Parathyroid adenoma (tissue), 2 donors: ENCODE data around the gene ANKRD28.

Experiments used
- H2AFZ ChIP-seq: fragments of 300-600 bp; sonication (generic); one replicate; pipeline ENCODE4 v1.7.0; 2017; ENCODE audit warnings: antibody characterized with exemption, mild to moderate bottlenecking
- H3K27ac ChIP-seq: fragments of 300-600 bp; sonication (generic); one replicate; pipeline ENCODE4 v1.7.0; 2017
- H3K27me3 ChIP-seq: fragments of 300-600 bp; sonication (generic); one replicate; pipeline ENCODE4 v1.7.0; 2017; ENCODE audit warnings: low read length; ENCODE audit not compliant: control insufficient read depth, insufficient read depth
- H3K36me3 ChIP-seq: fragments of 300-600 bp; sonication (generic); one replicate; pipeline ENCODE4 v1.7.0; 2017; ENCODE audit warnings: low read length; ENCODE audit not compliant: control insufficient read depth, insufficient read depth
- H3K4me1 ChIP-seq: fragments of 300-600 bp; sonication (generic); one replicate; pipeline ENCODE4 v1.7.0; 2017; ENCODE audit warnings: control low read depth
- H3K4me2 ChIP-seq: fragments of 300-600 bp; sonication (generic); one replicate; pipeline ENCODE4 v1.7.0; 2017; ENCODE audit warnings: low read length
- H3K4me3 ChIP-seq: fragments of 300-600 bp; sonication (generic); one replicate; pipeline ENCODE4 v1.7.0; 2017; ENCODE audit warnings: low read depth, low read length
- H3K79me2 ChIP-seq: fragments of 300-600 bp; sonication (generic); one replicate; pipeline ENCODE4 v1.7.0; 2017; ENCODE audit warnings: control low read depth
- H3K9ac ChIP-seq: fragments of 300-600 bp; sonication (generic); one replicate; pipeline ENCODE4 v1.7.0; 2017; ENCODE audit warnings: mild to moderate bottlenecking
- H3K9me3 ChIP-seq: fragments of 300-600 bp; sonication (generic); one replicate; pipeline ENCODE4 v1.7.0; 2017; ENCODE audit warnings: low read length; ENCODE audit not compliant: control insufficient read depth
- CTCF ChIP-seq: fragments of 300-600 bp; sonication (generic); IDR thresholded peaks from one replicate; pipeline ENCODE4 v1.7.0; 2017; ENCODE audit warnings: antibody characterized with exemption, mild to moderate bottlenecking
- donor health status: primary hyperparathyroidism.

ANKRD28 gene

GRCh38 chr3:15755780-15756179 is 42.0 kb downstream of the ANKRD28 start:
- no peak for TF ChIP-seq CTCF
- no peak overlapping the region for H3K27ac ChIP-seq
- H3K9ac ChIP-seq = no peak overlapping the region
- H3K27me3 ChIP-seq = no peaks in the 10 kb centered on the region
- no peaks in the 10 kb centered on the region for H3K4me1 ChIP-seq
- H3K36me3 ChIP-seq = no peaks in the 10 kb centered on the region
- H3K4me2 ChIP-seq = no peak overlapping the region
- H3K9me3 ChIP-seq = no peaks in the 10 kb centered on the region
- H2AFZ ChIP-seq = no peak overlapping the region
- no peak overlapping the region for H3K4me3 ChIP-seq
- H3K79me2 ChIP-seq = no peaks in the 10 kb centered on the region

- Histone ChIP-seq H3K4me1 (no peaks in the 10 kb centered on the region), H3K9ac (no peak overlapping the region), H3K27ac (no peak overlapping the region), H2AFZ (no peak overlapping the region), H3K36me3 (no peaks in the 10 kb centered on the region), H3K4me2 (no peak overlapping the region), H3K79me2 (no peaks in the 10 kb centered on the region), H3K9me3 (no peaks in the 10 kb centered on the region), H3K4me3 (no peak overlapping the region), H3K27me3 (no peaks in the 10 kb centered on the region)
- no peak for TF ChIP-seq CTCF
Observed at GRCh38 chr3:15755181-15755580, 42.6 kb downstream of the ANKRD28 start.

GRCh38 chr3:15754047-15754446 is 43.7 kb downstream of the ANKRD28 start:
- H3K4me2 ChIP-seq = no peak overlapping the region
- no peak overlapping the region for H3K9ac ChIP-seq
- TF ChIP-seq CTCF = no peak
- no peak overlapping the region for H3K27ac ChIP-seq
- H3K9me3 ChIP-seq = no peaks in the 10 kb centered on the region
- no peaks in the 10 kb centered on the region for H3K27me3 ChIP-seq
- H3K4me3 ChIP-seq = no peak overlapping the region
- no peak overlapping the region for H2AFZ ChIP-seq
- no peaks in the 10 kb centered on the region for H3K36me3 ChIP-seq
- no peaks in the 10 kb centered on the region for H3K79me2 ChIP-seq
- H3K4me1 ChIP-seq = no peaks in the 10 kb centered on the region

GRCh38 chr3:15753056-15753710 is 44.6 kb downstream of the ANKRD28 start:
- Histone ChIP-seq H2AFZ (no peak overlapping the region), H3K27me3 (no peaks in the 10 kb centered on the region), H3K4me2 (no peak overlapping the region), H3K9ac (no peak overlapping the region), H3K27ac (no peak overlapping the region), H3K4me3 (no peak overlapping the region), H3K9me3 (no peaks in the 10 kb centered on the region), H3K36me3 (no peaks in the 10 kb centered on the region), H3K79me2 (no peaks in the 10 kb centered on the region), H3K4me1 (no peaks in the 10 kb centered on the region)
- no peak for TF ChIP-seq CTCF

- Histone ChIP-seq H3K9me3 (no peaks in the 10 kb centered on the region), H3K27ac (no peak overlapping the region), H3K4me2 (no peak overlapping the region), H3K9ac (no peak overlapping the region), H3K27me3 (no peaks in the 10 kb centered on the region), H3K4me1 (no peaks in the 10 kb centered on the region), H3K4me3 (no peak overlapping the region), H3K36me3 (no peaks in the 10 kb centered on the region), H2AFZ (no peak overlapping the region), H3K79me2 (no peaks in the 10 kb centered on the region)
- TF ChIP-seq CTCF = no peak
Observed at GRCh38 chr3:15750879-15751278, 46.9 kb downstream of the ANKRD28 start.
